GM12892 (cell line): ENCODE data around the gene PTK7.

Source experiments
- DNase-seq: peaks from one replicate; pipeline ENCODE4 v3.0.0; 2011; ENCODE audit not compliant: insufficient read length
- FAIRE-seq: peaks from 2 replicates; lab custom pipeline; 2011; peaks lifted over from hg19 to GRCh38; lab: Jason Lieb, UNC
- POLR2A ChIP-seq: IDR thresholded peaks from 2 replicates; pipeline ENCODE4 v1.6.1; 2011; ENCODE audit warnings: low read depth, low read length, control low read depth
- POLR2AphosphoS5 ChIP-seq: IDR thresholded peaks from 2 replicates; pipeline ENCODE4 v1.6.1; 2011; ENCODE audit warnings: low read depth, low read length, control low read depth
- TAF1 ChIP-seq: IDR thresholded peaks from 2 replicates; pipeline ENCODE4 v1.6.1; 2011; ENCODE audit warnings: low read depth, mild to moderate bottlenecking, control low read depth, low read length, borderline replicate concordance

The PTK7 gene

GRCh38 chr6:43147691-43148477 is 71.8 kb downstream of the PTK7 start:
- DNase-seq = no peak
- FAIRE-seq = no peak
- no peak for TF ChIP-seq POLR2AphosphoS5
- TF ChIP-seq TAF1 = no peak
- TF ChIP-seq POLR2A = no peak

- FAIRE-seq (no peak), DNase-seq (no peak)
- TF ChIP-seq POLR2AphosphoS5 (no peak), TAF1 (no peak), POLR2A (no peak)
Observed at GRCh38 chr6:43149265-43149664, 73.2 kb downstream of the PTK7 start.

DNA sequence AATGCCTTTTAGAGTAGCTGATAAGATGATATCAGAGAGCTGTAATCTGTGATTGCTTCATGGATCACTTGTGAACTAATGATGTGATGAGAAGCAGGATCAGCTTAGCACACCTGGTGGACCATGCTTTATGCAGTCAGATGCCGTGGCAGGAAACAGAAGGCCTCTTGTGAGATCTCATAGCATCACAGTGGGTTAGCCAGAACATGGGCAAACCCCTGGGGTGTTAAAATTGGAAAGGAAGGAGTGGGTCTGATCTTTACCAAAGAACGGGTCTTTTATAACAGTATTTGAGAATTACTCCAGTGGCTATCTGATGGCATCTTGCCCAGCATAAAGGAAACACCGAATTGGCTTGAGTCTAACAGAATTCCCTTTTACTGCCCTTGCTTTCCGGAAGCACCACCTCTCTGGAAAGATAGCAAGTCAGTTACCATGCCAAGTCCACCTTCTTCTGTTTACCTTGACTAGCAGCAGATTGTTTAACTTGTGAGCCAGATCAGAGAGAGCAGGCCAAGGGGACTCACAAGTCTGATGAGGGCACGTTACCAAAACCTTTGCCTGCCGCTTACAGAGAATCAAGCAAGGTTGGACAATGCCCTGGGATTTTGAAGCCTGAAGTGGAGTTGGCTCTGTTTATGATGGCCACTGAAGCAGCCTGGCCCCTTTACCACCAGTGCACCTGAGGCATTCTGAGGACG is 74.1 kb downstream of the PTK7 start:
- TF ChIP-seq POLR2AphosphoS5 (no peak), POLR2A (no peak), TAF1 (no peak)
- FAIRE-seq = no peak
- no peak for DNase-seq

- no peak for FAIRE-seq
- no peak for DNase-seq
- TF ChIP-seq POLR2AphosphoS5 = no peak
- TF ChIP-seq POLR2A = no peak
- TF ChIP-seq TAF1 = no peak
Observed at GRCh38 chr6:43159599-43159998, 83.5 kb downstream of the PTK7 start.

- DNase-seq (no peak), FAIRE-seq (no peak)
- TF ChIP-seq POLR2A (no peak), TAF1 (no peak), POLR2AphosphoS5 (no peak)
Observed at GRCh38 chr6:43163899-43164298, 87.8 kb downstream of the PTK7 start.

GRCh38 chr6:43170417-43170930 is 94.4 kb downstream of the PTK7 start:
- no peak for FAIRE-seq
- TF ChIP-seq TAF1 (no peak), POLR2A (no peak)

GRCh38 chr6:43170931-43171706 is 95.0 kb downstream of the PTK7 start, which contains the start of gene SRF:
Gene SRF (plus strand): TSS chr6:43171269. CDS start chr6:43171657, 388 bp downstream.
- DNase-seq (peak; percentile 87), FAIRE-seq (peak; percentile 95)
- TF ChIP-seq TAF1 (0 out of 2 replicates have a peak, but pooled peaks have one; percentile 36), POLR2AphosphoS5 (peak; percentile 79), POLR2A (peak; percentile 66)

More at GRCh38 chr6:43170417-43170930, 94.4 kb downstream of the PTK7 start:
- DNase-seq = no peak

DNA sequence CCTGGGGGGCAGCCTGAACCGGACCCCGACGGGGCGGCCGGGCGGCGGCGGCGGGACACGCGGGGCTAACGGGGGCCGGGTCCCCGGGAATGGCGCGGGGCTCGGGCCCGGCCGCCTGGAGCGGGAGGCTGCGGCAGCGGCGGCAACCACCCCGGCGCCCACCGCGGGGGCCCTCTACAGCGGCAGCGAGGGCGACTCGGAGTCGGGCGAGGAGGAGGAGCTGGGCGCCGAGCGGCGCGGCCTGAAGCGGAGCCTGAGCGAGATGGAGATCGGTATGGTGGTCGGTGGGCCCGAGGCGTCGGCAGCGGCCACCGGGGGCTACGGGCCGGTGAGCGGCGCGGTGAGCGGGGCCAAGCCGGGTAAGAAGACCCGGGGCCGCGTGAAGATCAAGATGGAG is 95.6 kb downstream of the PTK7 start:
- TF ChIP-seq POLR2AphosphoS5 (no peak), TAF1 (no peak), POLR2A (no peak)
- no peak for DNase-seq
- no peak for FAIRE-seq

DNA sequence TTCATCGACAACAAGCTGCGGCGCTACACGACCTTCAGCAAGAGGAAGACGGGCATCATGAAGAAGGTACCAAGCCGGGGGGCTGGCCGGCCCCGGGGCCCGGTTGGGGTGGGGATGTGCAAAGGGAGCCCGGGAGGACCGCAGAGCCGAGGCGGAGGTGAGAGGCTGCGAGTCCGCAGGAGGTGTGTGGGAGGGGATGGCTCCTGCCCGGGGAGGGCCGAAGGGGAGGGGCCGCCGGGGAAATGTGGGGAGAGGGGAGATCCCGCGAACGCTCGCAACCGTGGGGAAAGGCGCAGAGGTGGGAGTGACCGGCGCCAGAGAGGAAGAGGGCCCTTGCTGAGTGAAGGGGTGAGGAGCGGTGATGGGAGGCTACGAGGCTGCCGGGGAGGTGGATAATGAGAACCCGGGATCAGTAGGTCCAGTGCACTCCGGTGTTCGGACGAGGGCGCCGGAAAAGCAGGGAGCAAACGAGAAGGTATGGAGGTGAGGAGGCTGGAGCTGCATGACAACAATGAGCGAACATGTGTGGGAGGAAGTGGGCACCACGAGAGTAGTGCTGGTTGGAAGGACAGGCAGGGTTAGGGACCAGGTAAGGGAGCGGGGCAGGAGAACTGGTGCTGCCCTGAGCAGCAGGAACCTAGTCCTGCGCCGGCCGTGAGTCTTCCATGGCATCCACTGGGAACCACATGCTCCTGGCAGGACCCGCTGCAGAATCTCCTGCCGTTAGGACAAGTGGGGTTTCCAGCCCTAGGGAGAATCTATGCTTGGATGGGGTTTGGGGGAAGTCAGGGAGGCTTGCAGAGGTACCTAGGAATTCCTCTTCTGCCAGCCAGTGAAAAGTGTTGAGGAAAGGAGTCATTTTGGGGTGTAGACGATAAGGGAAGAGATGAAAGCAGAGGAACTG is 96.2 kb downstream of the PTK7 start:
- DNase-seq (no peak), FAIRE-seq (no peak)
- peak; percentile 26; the same call in 1 of the 2 replicates for TF ChIP-seq POLR2A
- peak; percentile 31; the same call in 1 of the 2 replicates for TF ChIP-seq POLR2AphosphoS5
- no peak for TF ChIP-seq TAF1

DNA sequence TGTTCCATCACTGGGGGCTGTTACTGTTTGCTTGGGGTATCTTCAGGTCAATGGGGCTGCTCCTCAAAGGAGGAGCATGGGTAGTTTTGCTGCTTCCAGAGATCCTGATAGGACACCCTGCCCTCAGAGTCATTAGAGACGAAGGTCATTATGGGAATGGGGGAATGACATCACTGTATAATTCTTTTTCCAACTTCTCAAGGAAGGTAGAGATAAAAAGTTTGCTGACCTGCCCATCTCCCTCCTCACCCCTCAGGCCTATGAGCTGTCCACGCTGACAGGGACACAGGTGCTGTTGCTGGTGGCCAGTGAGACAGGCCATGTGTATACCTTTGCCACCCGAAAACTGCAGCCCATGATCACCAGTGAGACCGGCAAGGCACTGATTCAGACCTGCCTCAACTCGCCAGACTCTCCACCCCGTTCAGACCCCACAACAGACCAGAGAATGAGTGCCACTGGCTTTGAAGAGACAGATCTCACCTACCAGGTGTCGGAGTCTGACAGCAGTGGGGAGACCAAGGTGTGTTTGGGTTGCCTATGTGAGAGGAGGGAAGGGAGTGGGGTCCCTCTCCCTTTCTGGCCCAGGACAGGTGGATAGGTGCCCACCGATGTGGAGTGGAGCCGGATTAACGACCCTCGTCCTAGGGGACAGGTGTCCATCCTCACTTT is 97.6 kb downstream of the PTK7 start:
- DNase-seq (no peak), FAIRE-seq (peak; percentile 78)
- TF ChIP-seq POLR2A (no peak), TAF1 (no peak), POLR2AphosphoS5 (no peak)
